ENCODE measurements around the gene AP4S1. TPM values are rescaled to one million over a fixed set of nuclear protein-coding genes. Genes with fewer than 3 reads are reported as not detected.

Gene AP4S1
- total RNA-seq, 1 donor from 2014 or later, result 24.4 TPM

GRCh38 chr14:31137214-31137889, 111.9 kb downstream of the AP4S1 start:
- no peaks in the 10 kb centered on the region for H3K79me2 ChIP-seq (ENCODE audit: low read depth)
- no peaks in the 10 kb centered on the region for H3K9me3 ChIP-seq (ENCODE audit: low read depth)
- H3F3A ChIP-seq (ENCODE audit: low read depth), result peaks cover 5% of the 10 kb centered on the region
- no peak for TF ChIP-seq EZH2 (IDR thresholded peaks at IDR 0.05)
- no peak for TF ChIP-seq CTCF (IDR thresholded peaks at IDR 0.05)
- no peak for TF ChIP-seq EZH2phosphoT487 (IDR thresholded peaks at IDR 0.05)
- no peak overlapping the region for H3K27ac Mint-ChIP-seq
- no peaks in the 10 kb centered on the region for H3K27me3 ChIP-seq
- H3K27me3 Mint-ChIP-seq (ENCODE audit: insufficient read depth, low read depth), result no peaks in the 10 kb centered on the region
- H4K20me1 ChIP-seq (ENCODE audit: low read depth), result no peaks in the 10 kb centered on the region
- H3K4me3 ChIP-seq, result no peak overlapping the region
- H3K9ac ChIP-seq, result no peak overlapping the region
- peaks cover 34% of the 10 kb centered on the region for H3K36me3 Mint-ChIP-seq
- peaks cover 67% of the 10 kb centered on the region for H3K36me3 ChIP-seq
- no peaks in the 10 kb centered on the region for H3K4me1 Mint-ChIP-seq
- H3K9me3 Mint-ChIP-seq, result no peaks in the 10 kb centered on the region
- no peak overlapping the region for H2AFZ ChIP-seq (replicated peaks)
- H3K4me2 ChIP-seq, result no peak overlapping the region
- no peak overlapping the region for H3K4me3 Mint-ChIP-seq
- H3K4me1 ChIP-seq, result no peaks in the 10 kb centered on the region
- DNase-seq (ENCODE audit: low spot score), result no peak
- H3K27ac ChIP-seq, result no peak overlapping the region

- TF ChIP-seq EZH2 (IDR thresholded peaks at IDR 0.05) (no peak), CTCF (IDR thresholded peaks at IDR 0.05) (no peak), EZH2phosphoT487 (IDR thresholded peaks at IDR 0.05) (no peak)
- no peak overlapping the region for H3K9ac ChIP-seq
- no peak for DNase-seq (ENCODE audit: low spot score)
- peaks cover 5% of the 10 kb centered on the region for H3F3A ChIP-seq (ENCODE audit: low read depth)
- H3K27ac ChIP-seq, result no peak overlapping the region
- Mint-ChIP-seq H3K4me3 (no peak overlapping the region), H3K27ac (no peak overlapping the region), H3K27me3 (ENCODE audit: insufficient read depth, low read depth) (no peaks in the 10 kb centered on the region), H3K9me3 (no peaks in the 10 kb centered on the region), H3K4me1 (no peaks in the 10 kb centered on the region), H3K36me3 (peaks cover 34% of the 10 kb centered on the region)
- H3K9me3 ChIP-seq (ENCODE audit: low read depth), result no peaks in the 10 kb centered on the region
- H3K4me3 ChIP-seq, result no peak overlapping the region
- peaks cover 57% of the 10 kb centered on the region for H3K36me3 ChIP-seq
- no peak overlapping the region for H3K4me2 ChIP-seq
- no peaks in the 10 kb centered on the region for H3K79me2 ChIP-seq (ENCODE audit: low read depth)
- H3K27me3 ChIP-seq, result no peaks in the 10 kb centered on the region
- H2AFZ ChIP-seq (replicated peaks), result no peak overlapping the region
- H3K4me1 ChIP-seq, result no peaks in the 10 kb centered on the region
- no peaks in the 10 kb centered on the region for H4K20me1 ChIP-seq (ENCODE audit: low read depth)
Measured at GRCh38 chr14:31138301-31138700, 112.9 kb downstream of the AP4S1 start.

GRCh38 chr14:31139301-31139847, 113.9 kb downstream of the AP4S1 start:
- Histone ChIP-seq H3K9me3 (ENCODE audit: low read depth) (no peaks in the 10 kb centered on the region), H3K27ac (no peak overlapping the region), H3K79me2 (ENCODE audit: low read depth) (no peaks in the 10 kb centered on the region), H2AFZ (replicated peaks) (no peak overlapping the region), H3K4me1 (no peaks in the 10 kb centered on the region), H4K20me1 (ENCODE audit: low read depth) (no peaks in the 10 kb centered on the region), H3K36me3 (peaks cover 55% of the 10 kb centered on the region), H3F3A (ENCODE audit: low read depth) (peaks cover 5% of the 10 kb centered on the region), H3K4me3 (no peak overlapping the region), H3K9ac (no peak overlapping the region), H3K27me3 (no peaks in the 10 kb centered on the region), H3K4me2 (no peak overlapping the region)
- no peak for TF ChIP-seq EZH2 (IDR thresholded peaks at IDR 0.05)
- H3K27ac Mint-ChIP-seq, result no peak overlapping the region
- no peak for DNase-seq (ENCODE audit: low spot score)
- H3K4me1 Mint-ChIP-seq, result no peaks in the 10 kb centered on the region
- H3K36me3 Mint-ChIP-seq, result peaks cover 31% of the 10 kb centered on the region
- H3K9me3 Mint-ChIP-seq, result no peaks in the 10 kb centered on the region
- no peaks in the 10 kb centered on the region for H3K27me3 Mint-ChIP-seq (ENCODE audit: insufficient read depth, low read depth)
- no peak overlapping the region for H3K4me3 Mint-ChIP-seq

GRCh38 chr14:31142455-31143087, 117.1 kb downstream of the AP4S1 start:
- no peaks in the 10 kb centered on the region for H3F3A ChIP-seq (ENCODE audit: low read depth)
- DNase-seq (ENCODE audit: low spot score), result no peak
- H3K4me1 ChIP-seq, result no peaks in the 10 kb centered on the region
- no peak overlapping the region for H2AFZ ChIP-seq (replicated peaks)
- no peaks in the 10 kb centered on the region for H3K27me3 ChIP-seq
- Mint-ChIP-seq H3K36me3 (peaks cover 26% of the 10 kb centered on the region), H3K4me3 (no peak overlapping the region), H3K4me1 (no peaks in the 10 kb centered on the region), H3K27me3 (ENCODE audit: insufficient read depth, low read depth) (no peaks in the 10 kb centered on the region), H3K9me3 (no peaks in the 10 kb centered on the region), H3K27ac (no peak overlapping the region)
- H3K27ac ChIP-seq, result no peak overlapping the region
- TF ChIP-seq CTCF (IDR thresholded peaks at IDR 0.05) (no peak), EZH2 (IDR thresholded peaks at IDR 0.05) (no peak), EZH2phosphoT487 (IDR thresholded peaks at IDR 0.05) (no peak)
- H3K9ac ChIP-seq, result no peak overlapping the region
- H3K36me3 ChIP-seq, result peaks cover 36% of the 10 kb centered on the region
- no peaks in the 10 kb centered on the region for H4K20me1 ChIP-seq (ENCODE audit: low read depth)
- no peak overlapping the region for H3K4me3 ChIP-seq
- H3K9me3 ChIP-seq (ENCODE audit: low read depth), result no peaks in the 10 kb centered on the region
- no peaks in the 10 kb centered on the region for H3K79me2 ChIP-seq (ENCODE audit: low read depth)
- no peak overlapping the region for H3K4me2 ChIP-seq
